HUDEP-2 (cell line): ENCODE measurements around the gene ROBO3.

ENCODE experiments used
- DNase-seq, 76 experiments: peaks; one replicate each; lab custom pipeline; 2025; ENCODE audit not compliant: unreplicated experiment in 76 of 76; lab: John Stamatoyannopoulos, UW

The ROBO3 gene

GRCh38 chr11:124890151-124890550 lies 24.9 kb downstream of the ROBO3 start:
- no peak for DNase-seq

GRCh38 chr11:124890683-124891372 lies 25.6 kb downstream of the ROBO3 start:
- DNase-seq: no peak

GRCh38 chr11:124891373-124891861 lies 26.2 kb downstream of the ROBO3 start:
- DNase-seq: no peak

- no peak for DNase-seq
Observed at GRCh38 chr11:124892146-124892545, 26.9 kb downstream of the ROBO3 start.

GRCh38 chr11:124892750-124893454 lies 27.7 kb downstream of the ROBO3 start:
- no peak for DNase-seq

- no peak for DNase-seq
Observed at GRCh38 chr11:124893781-124894401, 28.7 kb downstream of the ROBO3 start.

GRCh38 chr11:124894606-124895430 lies 29.6 kb downstream of the ROBO3 start:
- DNase-seq: no peak

GRCh38 chr11:124895471-124895971 lies 30.3 kb downstream of the ROBO3 start:
- DNase-seq: no peak

- no peak for DNase-seq
Observed at GRCh38 chr11:124896071-124896750, 31.0 kb downstream of the ROBO3 start.

GRCh38 chr11:124896821-124897391 lies 31.7 kb downstream of the ROBO3 start:
- DNase-seq: no peak

- no peak for DNase-seq
Observed at GRCh38 chr11:124897674-124898262, 32.5 kb downstream of the ROBO3 start, which contains the start of gene ROBO4. Gene ROBO4, minus strand, starts transcription at chr11:124897865. Its CDS starts 70 bp downstream, at chr11:124897795.

- no peak for DNase-seq
Observed at GRCh38 chr11:124898263-124898680, 33.0 kb downstream of the ROBO3 start.

GRCh38 chr11:124898711-124899110 lies 33.5 kb downstream of the ROBO3 start:
- no peak for DNase-seq

- DNase-seq: no peak
Observed at GRCh38 chr11:124899383-124900145, 34.3 kb downstream of the ROBO3 start.

- no peak for DNase-seq
Observed at GRCh38 chr11:124900464-124900863, 35.2 kb downstream of the ROBO3 start.

- no peak for DNase-seq
Observed at GRCh38 chr11:124902616-124903015, 37.4 kb downstream of the ROBO3 start.

- no peak for DNase-seq
Observed at GRCh38 chr11:124915541-124916369, 50.5 kb downstream of the ROBO3 start.

- no peak for DNase-seq
Observed at GRCh38 chr11:124916370-124916710, 51.1 kb downstream of the ROBO3 start.
